HEK293 (cell line): ENCODE data around the gene HCN4.

Source experiments
- CTCF ChIA-PET: fragments of 350-600 bp; formaldehyde crosslinking; extraction: SDS; loops from one replicate; lab custom pipeline; 2021; ENCODE audit warnings: antibody characterized with exemption; lab: Yijun Ruan, JAX
- POLR2A ChIA-PET: fragments of 300-600 bp; formaldehyde crosslinking; extraction: SDS; loops from one replicate; lab custom pipeline; 2020; ENCODE audit warnings: antibody characterized with exemption, inconsistent platforms; lab: Yijun Ruan, JAX
- H3K27ac ChIP-seq: fragments of 200-500 bp; sonication (Bioruptor generic); 2 replicates; pipeline ENCODE4 v1.5.1; 2014; ENCODE audit warnings: low read depth, low read length, control low read depth, inconsistent platforms; ENCODE audit errors: extremely low read depth
- H3K36me3 ChIP-seq, 2 experiments: fragments of 200-500 bp in 1 of 2; sonication (Bioruptor generic) in 1 of 2; 1 replicate in 1 of 2; 2 replicates in 1 of 2; pipeline ENCODE4 v1.5.1; 2014 to 2017; ENCODE audit warnings: inconsistent platforms in 2 of 2, low read length in 2 of 2; ENCODE audit not compliant: control insufficient read depth in 2 of 2, insufficient read depth in 1 of 2
- H3K4me1 ChIP-seq: fragments of 200-500 bp; sonication (Bioruptor generic); 2 replicates; pipeline ENCODE4 v1.5.1; 2014; ENCODE audit warnings: mild to moderate bottlenecking, low read length, inconsistent platforms; ENCODE audit not compliant: control insufficient read depth, insufficient read depth
- H3K4me3 ChIP-seq: 2 replicates; pipeline ENCODE4 v1.5.1; 2011; ENCODE audit warnings: low read depth, mild to moderate bottlenecking, control low read depth, low read length, moderate library complexity
- H3K9me3 ChIP-seq: fragments of 200-500 bp; sonication (Bioruptor generic); 2 replicates; pipeline ENCODE4 v1.5.1; 2014; ENCODE audit warnings: low read depth, low read length, inconsistent platforms; ENCODE audit not compliant: control insufficient read depth, insufficient read depth
- CTCF ChIP-seq: fragments of 450-650 bp; formaldehyde crosslinking; IDR thresholded peaks from 2 replicates; pipeline ENCODE4 v1.5.1; 2016; ENCODE audit warnings: missing biosample characterization, missing genetic modification characterization
- EGR2 ChIP-seq: fragments of 450-650 bp; formaldehyde crosslinking; IDR thresholded peaks from 2 replicates; pipeline ENCODE4 v1.5.1; 2016; ENCODE audit warnings: low read depth, missing biosample characterization, missing genetic modification characterization
- FEZF1 ChIP-seq: fragments of 450-650 bp; formaldehyde crosslinking; IDR thresholded peaks from 2 replicates; pipeline ENCODE4 v1.5.1; 2016; ENCODE audit warnings: missing biosample characterization, missing genetic modification characterization
- KLF16 ChIP-seq: fragments of 450-650 bp; formaldehyde crosslinking; IDR thresholded peaks from 2 replicates; pipeline ENCODE4 v1.5.1; 2017; ENCODE audit warnings: missing biosample characterization, missing genetic modification characterization
- SCRT1 ChIP-seq: fragments of 450-650 bp; formaldehyde crosslinking; IDR thresholded peaks from 2 replicates; pipeline ENCODE4 v1.5.1; 2016; ENCODE audit warnings: missing biosample characterization, missing genetic modification characterization, borderline replicate concordance
- SCRT2 ChIP-seq: fragments of 450-650 bp; formaldehyde crosslinking; IDR thresholded peaks from 2 replicates; pipeline ENCODE4 v1.5.1; 2016; ENCODE audit warnings: missing biosample characterization, missing genetic modification characterization
- ZBTB20 ChIP-seq: fragments of 450-650 bp; formaldehyde crosslinking; IDR thresholded peaks from 2 replicates; pipeline ENCODE4 v1.5.1; 2016; ENCODE audit warnings: missing biosample characterization, missing genetic modification characterization
- ZFHX2 ChIP-seq: fragments of 450-650 bp; formaldehyde crosslinking; conservative IDR thresholded peaks from 2 replicates; pipeline ENCODE4 v1.5.1; 2016; ENCODE audit warnings: missing biosample characterization, missing genetic modification characterization
- ZNF341 ChIP-seq: fragments of 450-650 bp; formaldehyde crosslinking; IDR thresholded peaks from 2 replicates; pipeline ENCODE4; 2016; ENCODE audit warnings: low read depth, missing biosample characterization, missing genetic modification characterization
- ZNF354C ChIP-seq: fragments of 450-650 bp; formaldehyde crosslinking; IDR thresholded peaks from 2 replicates; pipeline ENCODE4 v1.5.1; 2016; ENCODE audit warnings: missing biosample characterization, missing genetic modification characterization, low read depth, borderline replicate concordance
- ZNF398 ChIP-seq: fragments of 450-650 bp; formaldehyde crosslinking; IDR thresholded peaks from 2 replicates; pipeline ENCODE4 v1.5.1; 2017; ENCODE audit warnings: missing biosample characterization, missing genetic modification characterization
- ZNF404 ChIP-seq: fragments of 450-650 bp; formaldehyde crosslinking; IDR thresholded peaks from 2 replicates; pipeline ENCODE4 v1.5.1; 2017; ENCODE audit warnings: missing biosample characterization, missing genetic modification characterization
- ZNF416 ChIP-seq: fragments of 450-650 bp; formaldehyde crosslinking; IDR thresholded peaks from 2 replicates; pipeline ENCODE4 v1.5.1; 2016; ENCODE audit warnings: missing biosample characterization, missing genetic modification characterization
- ZNF426 ChIP-seq: fragments of 450-650 bp; formaldehyde crosslinking; IDR thresholded peaks from 2 replicates; pipeline ENCODE4 v1.5.1; 2017; ENCODE audit warnings: missing biosample characterization, missing genetic modification characterization, mild to moderate bottlenecking, inconsistent platforms, moderate library complexity
- ZNF513 ChIP-seq: fragments of 450-650 bp; IDR thresholded peaks from 2 replicates; pipeline ENCODE4 v1.5.1; 2018; ENCODE audit warnings: missing biosample characterization, missing genetic modification characterization
- ZNF530 ChIP-seq: fragments of 450-650 bp; formaldehyde crosslinking; IDR thresholded peaks from 2 replicates; pipeline ENCODE4 v1.5.1; 2016; ENCODE audit warnings: low read depth, missing biosample characterization, missing genetic modification characterization
- ZNF549 ChIP-seq: fragments of 450-650 bp; IDR thresholded peaks from 2 replicates; pipeline ENCODE4 v1.5.1; 2018; ENCODE audit warnings: missing biosample characterization, missing genetic modification characterization, mild to moderate bottlenecking, inconsistent platforms, moderate library complexity
- ZNF623 ChIP-seq: fragments of 450-650 bp; formaldehyde crosslinking; IDR thresholded peaks from 2 replicates; pipeline ENCODE4 v1.5.1; 2016; ENCODE audit warnings: missing biosample characterization, missing genetic modification characterization
- ZSCAN4 ChIP-seq: fragments of 450-650 bp; formaldehyde crosslinking; IDR thresholded peaks from 2 replicates; pipeline ENCODE4 v1.5.1; 2017; ENCODE audit warnings: missing biosample characterization, missing genetic modification characterization

Gene HCN4

GRCh38 chr15:73345658-73346057 lies 23.1 kb downstream of the HCN4 start:
- CTCF ChIA-PET, result interaction anchor here (0.6 to 0.9 kb wide), 2 partner anchors 74 to 354 kb away, joined by 4 to 6 read pairs; no protein-coding TSS in a partner anchor
- POLR2A ChIA-PET, result no interaction called here

GRCh38 chr15:73344056-73344455 lies 24.7 kb downstream of the HCN4 start:
- H3K36me3 ChIP-seq, result no peaks in the 10 kb centered on the region
- ChIA-PET POLR2A (interaction anchor here (0.6 kb wide), 1 partner anchor 20 kb away, joined by 5 read pairs; no protein-coding TSS in a partner anchor), CTCF (interaction anchor here (0.6 to 1.7 kb wide), 7 partner anchors 9 to 511 kb away, joined by 3 to 5 read pairs (median 3); no protein-coding TSS in a partner anchor)
- no peaks in the 10 kb centered on the region for H3K9me3 ChIP-seq
- H3K4me3 ChIP-seq, result no peak overlapping the region
- no peak overlapping the region for H3K27ac ChIP-seq
- TF ChIP-seq ZNF549 (tag by site-specific recombination), result no peak
- TF ChIP-seq CTCF (tag by site-specific recombination), result no peak
- H3K4me1 ChIP-seq, result no peaks in the 10 kb centered on the region

More at GRCh38 chr15:73345658-73346057, 23.1 kb downstream of the HCN4 start:
- Histone ChIP-seq H3K9me3 (no peaks in the 10 kb centered on the region), H3K27ac (no peak overlapping the region), H3K36me3 (no peaks in the 10 kb centered on the region), H3K4me1 (no peaks in the 10 kb centered on the region), H3K4me3 (no peak overlapping the region)
- TF ChIP-seq ZNF513 (tag by site-specific recombination) (no peak), ZNF341 (tag by site-specific recombination) (no peak)

GRCh38 chr15:73341886-73342600 lies 26.7 kb downstream of the HCN4 start:
- TF ChIP-seq ZNF623 (tag by site-specific recombination) (no peak), EGR2 (tag by site-specific recombination) (peak; percentile 84), ZFHX2 (tag by site-specific recombination) (peak; percentile 82)
- Histone ChIP-seq H3K9me3 (no peaks in the 10 kb centered on the region), H3K36me3 (no peaks in the 10 kb centered on the region), H3K27ac (no peak overlapping the region), H3K4me3 (no peak overlapping the region), H3K4me1 (no peaks in the 10 kb centered on the region)
- ChIA-PET CTCF (no interaction called here), POLR2A (no interaction called here)

GRCh38 chr15:73340502-73341192 lies 28.1 kb downstream of the HCN4 start:
- CTCF ChIA-PET, result interaction anchor here (0.7 to 0.8 kb wide), 2 partner anchors 219 to 1537 kb away, joined by 3 to 4 read pairs; no protein-coding TSS in a partner anchor
- Histone ChIP-seq H3K27ac (no peak overlapping the region), H3K9me3 (no peaks in the 10 kb centered on the region), H3K4me1 (no peaks in the 10 kb centered on the region), H3K4me3 (no peak overlapping the region), H3K36me3 (no peaks in the 10 kb centered on the region)
- POLR2A ChIA-PET, result no interaction called here
- peak; percentile 67; the same call in 1 of the 2 replicates for TF ChIP-seq EGR2 (tag by site-specific recombination)
- no peak for TF ChIP-seq ZNF426 (tag by site-specific recombination)
- TF ChIP-seq ZNF416 (tag by site-specific recombination), result no peak
- TF ChIP-seq FEZF1 (tag by site-specific recombination), result no peak
- TF ChIP-seq ZBTB20 (tag by site-specific recombination), result no peak
- TF ChIP-seq SCRT2 (tag by site-specific recombination), result peak; percentile 90
- TF ChIP-seq KLF16, result no peak
- no peak for TF ChIP-seq ZSCAN4 (tag by site-specific recombination)
- no peak for TF ChIP-seq ZNF530
- no peak for TF ChIP-seq ZNF354C (tag by site-specific recombination)
- TF ChIP-seq ZNF398 (tag by site-specific recombination), result no peak
- no peak for TF ChIP-seq ZNF404 (tag by site-specific recombination)
- peak; percentile 79 for TF ChIP-seq SCRT1
